Thyroid gland (tissue), 4 donors: ENCODE data around the gene LDB2. TPM values are rescaled to one million over a fixed set of nuclear protein-coding genes. Genes with fewer than 3 reads are reported as not detected.

Experiments
- DNase-seq, 2 donors: peaks; one replicate each; pipeline ENCODE4 v3.0.0-alpha.2; 2019
- H3K27ac ChIP-seq, 3 donors: fragments of 200-600 bp; sonication (generic); 1 replicate in 2 of 3; 2 replicates in 1 of 3; pipeline ENCODE4 v1.5.1; 2016 to 2019; ENCODE audit warnings: mild to moderate bottlenecking in 1 of 3, moderate library complexity in 1 of 3
- H3K27me3 ChIP-seq: fragments of 200-600 bp; sonication (generic); one replicate; pipeline ENCODE4 v1.5.1; 2019
- H3K36me3 ChIP-seq, 2 donors: fragments of 200-600 bp; sonication (generic); one replicate each; pipeline ENCODE4 v1.5.1; 2016 to 2019
- H3K4me1 ChIP-seq, 2 donors: fragments of 200-600 bp; sonication (generic); one replicate each; pipeline ENCODE4 v1.5.1; 2017 to 2019
- H3K4me3 ChIP-seq, 3 donors: fragments of 200-600 bp; sonication (generic); replicated peaks in 1 of 3; 1 replicate in 2 of 3; 2 replicates in 1 of 3; pipeline ENCODE4 v1.5.1; 2016; ENCODE audit warnings: mild to moderate bottlenecking in 1 of 3
- H3K9me3 ChIP-seq: fragments of 200-600 bp; sonication (generic); one replicate; pipeline ENCODE4 v1.5.1; 2017
- POLR2A ChIP-seq, 2 donors: fragments of 450-650 bp; IDR thresholded peaks; one replicate each; pipeline ENCODE4 v1.6.1; 2017; ENCODE audit warnings: antibody characterized with exemption in 2 of 2, mild to moderate bottlenecking in 2 of 2, moderate library complexity in 1 of 2
- WGBS, 2 donors: methylation state at CpG; one replicate each; pipeline ENCODE4 v1.1.5; 2017; 5-methylcytosine and 5-hydroxymethylcytosine counted together
- intact Hi-C: fragments of 100-400 bp; cut with DNase I; formaldehyde crosslinking; loops from one replicate; pipeline ENCODE4 v1.15.1; 2023
- total RNA-seq, 4 donors: library from RNA; depleted of rRNA; stranded (reverse); fragments of >200 nt; gene quantifications; one replicate each; pipeline ENCODE4 v1.2.3, GENCODE V29; 2016
- TF ChIP-seq, protein P1 (sequence below), 6 experiments: fragments of 200-600 bp in 3 of 6; fragments of 450-650 bp in 3 of 6; sonication (generic) in 3 of 6; IDR thresholded peaks; one replicate each; pipeline ENCODE4 v1.5.1; 2016 to 2019; ENCODE audit warnings: antibody characterized with exemption in 6 of 6, mild to moderate bottlenecking in 2 of 6, inconsistent platforms in 1 of 6, moderate library complexity in 1 of 6

The LDB2 gene
- total RNA-seq, 4 donors from 2014 or later, result 19.9 to 71.5 (median 41.1) TPM

DNA sequence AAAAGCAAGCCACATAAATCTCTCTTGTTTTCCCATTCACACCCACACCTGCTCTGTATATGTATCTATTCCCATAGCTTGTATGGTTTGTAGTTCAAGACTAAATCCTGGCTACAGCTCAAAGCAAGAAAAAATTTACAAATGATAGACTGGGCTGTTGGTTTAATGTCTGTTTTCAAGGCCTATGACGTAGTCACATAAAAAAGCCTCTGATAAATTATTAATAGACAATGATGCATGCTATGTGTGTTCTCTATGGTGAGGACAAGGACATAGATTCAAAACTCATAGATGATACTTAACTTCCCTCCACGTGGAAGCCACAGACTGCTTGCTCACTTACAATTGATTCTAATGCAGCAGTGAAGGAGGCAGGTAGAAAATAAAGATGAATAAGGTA, 194.0 kb downstream of the LDB2 start:
- DNase-seq, result no peak
- Histone ChIP-seq H3K27me3 (no peaks in the 10 kb centered on the region), H3K9me3 (no peaks in the 10 kb centered on the region), H3K27ac (no peak overlapping the region), H3K36me3 (no peaks in the 10 kb centered on the region), H3K4me3 (no peak overlapping the region), H3K4me1 (no peaks in the 10 kb centered on the region)
- 83 to 89% methylated on average over 2 of the region's 2 CpGs for WGBS, 2 donors
- no peak for TF ChIP-seq POLR2A (IDR thresholded peaks at IDR 0.05)
- TF ChIP-seq, protein P1, sequence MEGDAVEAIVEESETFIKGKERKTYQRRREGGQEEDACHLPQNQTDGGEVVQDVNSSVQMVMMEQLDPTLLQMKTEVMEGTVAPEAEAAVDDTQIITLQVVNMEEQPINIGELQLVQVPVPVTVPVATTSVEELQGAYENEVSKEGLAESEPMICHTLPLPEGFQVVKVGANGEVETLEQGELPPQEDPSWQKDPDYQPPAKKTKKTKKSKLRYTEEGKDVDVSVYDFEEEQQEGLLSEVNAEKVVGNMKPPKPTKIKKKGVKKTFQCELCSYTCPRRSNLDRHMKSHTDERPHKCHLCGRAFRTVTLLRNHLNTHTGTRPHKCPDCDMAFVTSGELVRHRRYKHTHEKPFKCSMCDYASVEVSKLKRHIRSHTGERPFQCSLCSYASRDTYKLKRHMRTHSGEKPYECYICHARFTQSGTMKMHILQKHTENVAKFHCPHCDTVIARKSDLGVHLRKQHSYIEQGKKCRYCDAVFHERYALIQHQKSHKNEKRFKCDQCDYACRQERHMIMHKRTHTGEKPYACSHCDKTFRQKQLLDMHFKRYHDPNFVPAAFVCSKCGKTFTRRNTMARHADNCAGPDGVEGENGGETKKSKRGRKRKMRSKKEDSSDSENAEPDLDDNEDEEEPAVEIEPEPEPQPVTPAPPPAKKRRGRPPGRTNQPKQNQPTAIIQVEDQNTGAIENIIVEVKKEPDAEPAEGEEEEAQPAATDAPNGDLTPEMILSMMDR (IDR thresholded peaks at IDR 0.05), result no peak
- intact Hi-C loops, result no loop called here

DNA sequence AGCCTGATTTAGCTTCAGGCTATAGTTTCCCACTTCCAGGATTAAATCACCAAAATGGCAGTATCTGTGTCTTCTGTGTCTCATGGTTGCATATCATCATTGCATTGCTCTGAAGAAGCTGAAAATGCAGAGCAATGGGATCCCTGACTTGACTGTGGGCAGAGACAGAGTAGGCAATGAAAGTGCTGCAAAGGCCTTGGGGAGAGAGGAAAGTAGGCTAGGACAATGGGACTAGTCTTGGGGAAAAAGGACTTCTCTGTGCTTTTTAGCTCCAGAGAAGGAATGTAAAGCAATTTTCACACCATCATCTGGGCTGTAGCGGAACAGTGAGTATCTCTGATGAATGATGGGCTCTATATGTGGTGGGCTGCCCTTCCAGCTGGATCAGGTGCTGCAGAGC, 202.5 kb downstream of the LDB2 start:
- WGBS, 2 donors, result 96% methylated on average over 1 of the region's 1 CpG

DNA sequence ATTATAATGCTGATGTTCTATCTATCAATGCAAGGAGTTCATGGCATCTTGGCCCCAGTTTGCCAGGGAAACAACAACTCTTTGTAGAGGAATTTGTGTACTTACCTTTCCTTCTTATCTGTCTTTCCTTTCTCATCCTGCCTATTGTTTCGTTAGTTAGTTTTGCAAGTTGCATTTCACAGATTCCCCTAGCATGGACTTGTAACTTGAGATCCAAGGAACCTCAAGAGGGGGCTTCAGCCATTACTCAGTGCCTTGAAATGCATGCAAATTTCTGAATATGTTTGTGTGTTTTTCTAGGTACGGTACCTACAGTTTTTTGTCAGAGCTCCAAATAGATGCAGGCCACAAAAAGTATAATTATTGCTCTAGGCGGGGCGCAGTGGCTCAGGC, 203.6 kb downstream of the LDB2 start:
- no peak for DNase-seq
- intact Hi-C loops, result no loop called here
- peaks cover 12 to 17% of the 10 kb centered on the region in 2 donors for H3K4me1 ChIP-seq
- no peak overlapping the region for H3K27ac ChIP-seq
- no peaks in the 10 kb centered on the region for H3K9me3 ChIP-seq
- H3K36me3 ChIP-seq, result no peaks in the 10 kb centered on the region
- H3K4me3 ChIP-seq, result no peak overlapping the region
- WGBS, 2 donors, result 90 to 93% methylated on average over 4 of the region's 4 CpGs
- no peak for TF ChIP-seq POLR2A (IDR thresholded peaks at IDR 0.05)
- TF ChIP-seq, protein P1 (IDR thresholded peaks at IDR 0.05), result no peak
- no peaks in the 10 kb centered on the region for H3K27me3 ChIP-seq

More for the DNA sequence above, 202.5 kb downstream of the LDB2 start:
- H3K4me3 ChIP-seq, result no peak overlapping the region
- intact Hi-C loops, result no loop called here
- no peak for DNase-seq
- H3K27me3 ChIP-seq, result no peaks in the 10 kb centered on the region
- H3K36me3 ChIP-seq, result no peaks in the 10 kb centered on the region
- H3K9me3 ChIP-seq, result no peaks in the 10 kb centered on the region
- H3K27ac ChIP-seq, result no peak overlapping the region
- H3K4me1 ChIP-seq, result peaks cover 12 to 17% of the 10 kb centered on the region in 2 donors
- TF ChIP-seq, protein P1 (IDR thresholded peaks at IDR 0.05), result no peak
- TF ChIP-seq POLR2A (IDR thresholded peaks at IDR 0.05), result no peak

DNA sequence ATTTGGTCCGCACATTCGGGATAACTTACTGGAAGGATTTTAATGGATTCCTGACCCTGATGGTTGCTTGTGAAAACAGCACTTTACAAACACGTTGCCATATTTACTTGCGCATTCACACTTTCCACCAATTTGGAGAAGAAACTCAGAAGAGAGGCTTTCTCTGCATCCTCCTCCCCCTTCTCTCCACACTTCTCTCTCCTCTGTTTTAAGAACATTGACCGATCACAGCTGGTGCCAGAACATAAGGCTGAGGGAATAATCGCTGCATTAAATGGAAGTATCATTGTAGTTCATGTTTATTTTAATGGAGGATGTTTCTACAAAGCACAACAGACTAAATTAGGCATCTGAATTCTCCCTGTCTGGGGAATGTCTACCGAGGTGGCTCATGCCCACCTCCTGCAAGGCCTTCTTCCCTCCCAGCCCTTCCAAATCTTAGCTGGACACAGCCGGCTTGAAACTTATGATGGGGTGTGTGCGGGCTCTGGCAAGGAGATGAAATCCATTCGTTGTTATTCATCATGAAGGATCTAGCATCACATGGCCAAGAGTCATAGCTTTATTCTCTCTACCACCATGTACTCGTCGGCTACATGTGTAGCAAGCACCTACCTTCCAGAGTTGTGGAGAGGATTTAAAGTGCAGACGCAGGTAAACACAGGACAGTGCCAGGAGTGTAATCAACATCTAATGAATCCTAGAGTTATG, 204.1 kb downstream of the LDB2 start:
- no peaks in the 10 kb centered on the region for H3K27me3 ChIP-seq
- WGBS, 2 donors, result 79 to 83% methylated on average over 13 of the region's 13 CpGs
- no peaks in the 10 kb centered on the region for H3K36me3 ChIP-seq
- DNase-seq, result no peak
- peaks cover 12 to 17% of the 10 kb centered on the region in 2 donors for H3K4me1 ChIP-seq
- no peaks in the 10 kb centered on the region for H3K9me3 ChIP-seq
- no peak overlapping the region for H3K27ac ChIP-seq
- intact Hi-C loops, result no loop called here
- no peak for TF ChIP-seq POLR2A (IDR thresholded peaks at IDR 0.05)
- TF ChIP-seq, protein P1 (IDR thresholded peaks at IDR 0.05), result no peak
- H3K4me3 ChIP-seq, result no peak overlapping the region

DNA sequence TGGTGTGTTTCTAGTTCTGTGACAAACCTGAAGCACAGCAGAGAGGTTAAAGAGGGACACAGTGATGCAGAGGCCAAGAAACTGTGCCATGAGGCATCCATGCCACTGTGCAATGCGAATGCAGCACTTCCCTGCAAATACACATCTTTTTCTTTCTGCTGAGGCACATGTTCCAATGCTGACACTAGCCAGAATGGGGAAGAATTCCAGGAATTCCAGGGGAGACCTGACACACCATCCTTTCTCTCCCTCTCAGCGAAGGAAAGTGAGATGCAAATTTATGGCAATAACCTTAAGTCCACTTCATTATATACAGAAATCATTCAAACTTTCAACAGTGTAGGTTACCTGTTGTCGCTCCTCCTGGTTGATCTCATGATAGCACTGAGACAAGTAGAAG, 204.8 kb downstream of the LDB2 start:
- H3K9me3 ChIP-seq, result no peaks in the 10 kb centered on the region
- intact Hi-C loops, result no loop called here
- no peak for TF ChIP-seq POLR2A (IDR thresholded peaks at IDR 0.05)
- TF ChIP-seq, protein P1 (IDR thresholded peaks at IDR 0.05), result no peak
- H3K4me1 ChIP-seq, result peaks cover 12 to 17% of the 10 kb centered on the region in 2 donors
- no peak overlapping the region for H3K4me3 ChIP-seq
- no peak for DNase-seq
- H3K27ac ChIP-seq, result no peak overlapping the region
- WGBS, 2 donors, result 93 to 94% methylated on average over 3 of the region's 3 CpGs
- H3K36me3 ChIP-seq, result no peaks in the 10 kb centered on the region
- H3K27me3 ChIP-seq, result no peaks in the 10 kb centered on the region
